Mesendoderm (in vitro differentiated cells): Measurements from ENCODE around the gene RNF150.
A peak's percentile ranks its signal among the peaks of the same experiment; 100 is the strongest.

Source experiments
- DNase-seq: peaks from one replicate; pipeline ENCODE4 v3.0.0; 2013
- H2AK5ac ChIP-seq: 2 replicates; pipeline ENCODE4 v1.6.1; 2013; ENCODE audit warnings: low read length, inconsistent platforms
- H2BK120ac ChIP-seq: 2 replicates; pipeline ENCODE4 v1.6.1; 2013; ENCODE audit warnings: low read depth, mild to moderate bottlenecking, low read length, moderate library complexity, mixed read lengths
- H2BK15ac ChIP-seq: replicated peaks from 2 replicates; pipeline ENCODE4 v1.6.1; 2013; ENCODE audit warnings: low read depth, mild to moderate bottlenecking, moderate library complexity
- H2BK5ac ChIP-seq: 2 replicates; pipeline ENCODE4 v1.6.1; 2013; ENCODE audit warnings: low read length, inconsistent platforms
- H3K18ac ChIP-seq: 2 replicates; pipeline ENCODE4 v1.6.1; 2013; ENCODE audit warnings: mild to moderate bottlenecking, low read length, mixed read lengths
- H3K23ac ChIP-seq: one replicate; pipeline ENCODE4 v1.6.1; 2013; ENCODE audit warnings: low read length
- H3K27ac ChIP-seq: 2 replicates; pipeline ENCODE4 v1.5.1; 2013; ENCODE audit warnings: low read depth, mild to moderate bottlenecking, inconsistent platforms, low read length, moderate library complexity
- H3K27me3 ChIP-seq: 2 replicates; pipeline ENCODE4 v1.6.1; 2013; ENCODE audit warnings: low read length, control low read depth, mild to moderate bottlenecking, inconsistent platforms; ENCODE audit not compliant: insufficient read depth, poor library complexity
- H3K36me3 ChIP-seq: 2 replicates; pipeline ENCODE4 v1.6.1; 2013; ENCODE audit warnings: low read length, inconsistent platforms; ENCODE audit not compliant: control insufficient read depth, insufficient read depth
- H3K4ac ChIP-seq: one replicate; pipeline ENCODE4 v1.6.1; 2013; ENCODE audit warnings: low read depth, mild to moderate bottlenecking, low read length, moderate library complexity
- H3K4me1 ChIP-seq: 2 replicates; pipeline ENCODE4 v1.6.1; 2013; ENCODE audit warnings: low read depth, low read length, inconsistent platforms; ENCODE audit not compliant: control insufficient read depth
- H3K4me2 ChIP-seq: 2 replicates; pipeline ENCODE4 v1.6.1; 2013; ENCODE audit warnings: low read length
- H3K4me3 ChIP-seq: 2 replicates; pipeline ENCODE4 v1.5.1; 2013; ENCODE audit warnings: mild to moderate bottlenecking, low read length
- H3K56ac ChIP-seq: one replicate; pipeline ENCODE4 v1.6.1; 2013; ENCODE audit warnings: low read length
- H3K79me1 ChIP-seq: 2 replicates; pipeline ENCODE4 v1.6.1; 2013; ENCODE audit warnings: low read length, inconsistent platforms
- H3K79me2 ChIP-seq: 2 replicates; pipeline ENCODE4 v1.6.1; 2013; ENCODE audit warnings: mild to moderate bottlenecking, low read length; ENCODE audit not compliant: control insufficient read depth, insufficient read depth
- H3K9ac ChIP-seq: 2 replicates; pipeline ENCODE4 v1.6.1; 2013; ENCODE audit warnings: low read length, inconsistent platforms
- H4K5ac ChIP-seq: one replicate; pipeline ENCODE4 v1.6.1; 2013; ENCODE audit warnings: low read length
- H4K8ac ChIP-seq: one replicate; pipeline ENCODE4 v1.6.1; 2013; ENCODE audit warnings: low read depth, mild to moderate bottlenecking, control low read depth, low read length, moderate library complexity
- WGBS: extraction: QIAGEN DNeasy Blood & Tissue Kit; methylation state at CpG from one replicate; pipeline ENCODE4 v1.1.7; 2013; ENCODE audit warnings: low lambda C conversion rate, missing lambda C conversion rate; ENCODE audit not compliant: insufficient coverage; ENCODE audit errors: extremely low coverage; 5-methylcytosine and 5-hydroxymethylcytosine counted together

RNF150 gene

GRCh38 chr4:140866492-140867005 is 266.7 kb downstream of the RNF150 start:
- no peak overlapping the region for H2BK15ac ChIP-seq
- H3K79me1 ChIP-seq: no peaks in the 10 kb centered on the region
- H3K56ac ChIP-seq: no peak overlapping the region
- H2AK5ac ChIP-seq: no peak overlapping the region
- H4K5ac ChIP-seq: no peak overlapping the region
- no peak for DNase-seq
- no peak overlapping the region for H3K27ac ChIP-seq
- H3K4ac ChIP-seq: peak overlapping the region; percentile 70
- no peaks in the 10 kb centered on the region for H3K36me3 ChIP-seq
- H3K23ac ChIP-seq: no peak overlapping the region
- no peak overlapping the region for H3K9ac ChIP-seq
- no peak overlapping the region for H3K4me2 ChIP-seq
- no peak overlapping the region for H2BK5ac ChIP-seq
- WGBS: no CpG with 5 or more reads among the region's 5 CpGs
- peak overlapping the region; percentile 39 for H3K18ac ChIP-seq
- no peak overlapping the region for H4K8ac ChIP-seq
- no peaks in the 10 kb centered on the region for H3K4me1 ChIP-seq
- H3K4me3 ChIP-seq: no peak overlapping the region
- H3K79me2 ChIP-seq: no peaks in the 10 kb centered on the region
- H3K27me3 ChIP-seq: no peaks in the 10 kb centered on the region
- H2BK120ac ChIP-seq: no peak overlapping the region

DNA sequence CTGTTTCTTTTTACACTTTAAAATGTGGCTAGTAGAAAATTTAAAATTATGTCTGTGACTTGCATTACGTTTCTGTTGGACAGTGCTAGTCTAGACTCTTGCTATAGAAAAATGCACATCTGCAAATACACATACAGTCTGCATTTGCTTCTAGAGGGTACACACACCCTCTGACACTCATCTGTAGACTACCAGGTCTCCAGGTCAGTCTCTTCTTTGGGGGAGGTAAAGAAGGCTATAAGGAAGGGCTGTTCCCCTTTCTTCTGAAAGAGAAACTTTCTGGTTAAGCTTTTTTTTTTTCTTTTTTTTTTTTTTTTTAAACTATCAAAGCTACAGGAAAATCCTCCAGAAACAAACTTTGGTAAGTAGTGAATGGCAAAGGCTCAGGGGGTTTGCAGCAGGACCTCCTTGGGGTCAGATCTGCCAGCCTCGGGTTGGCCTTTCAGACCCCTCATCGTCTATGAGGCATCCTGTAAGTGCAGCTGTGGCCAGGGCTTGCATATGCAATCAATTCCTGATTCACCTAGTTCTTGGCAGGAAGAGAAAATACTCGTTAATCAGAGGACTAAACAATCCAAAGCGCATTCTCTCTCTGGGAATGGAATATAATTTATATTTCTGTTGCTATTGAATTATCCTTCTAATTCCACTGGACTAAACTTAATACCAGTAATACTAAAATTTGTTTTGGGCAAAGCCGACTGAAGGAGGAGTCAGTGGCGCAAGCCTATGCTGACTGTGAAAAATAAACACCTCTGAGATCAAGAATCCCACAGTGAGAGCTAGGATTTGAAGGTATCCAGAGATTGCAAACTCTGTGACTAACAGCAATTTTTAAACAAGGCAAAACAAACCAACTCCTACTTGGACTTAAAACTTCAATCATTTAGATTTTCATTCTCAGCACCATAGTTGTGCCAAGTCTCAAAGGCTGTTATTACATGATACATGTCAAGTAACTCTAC is 267.7 kb downstream of the RNF150 start:
- Histone ChIP-seq H3K9ac (no peak overlapping the region), H4K5ac (no peak overlapping the region), H3K27me3 (no peaks in the 10 kb centered on the region)

GRCh38 chr4:140863197-140863596 is 270.1 kb downstream of the RNF150 start:
- H4K5ac ChIP-seq: no peak overlapping the region
- no peak overlapping the region for H2BK120ac ChIP-seq
- no peak overlapping the region for H3K56ac ChIP-seq
- H3K36me3 ChIP-seq: no peaks in the 10 kb centered on the region
- H2BK15ac ChIP-seq: no peak overlapping the region
- H3K4ac ChIP-seq: no peak overlapping the region
- H3K4me2 ChIP-seq: no peak overlapping the region
- H2BK5ac ChIP-seq: no peak overlapping the region
- no peaks in the 10 kb centered on the region for H3K79me1 ChIP-seq
- H3K27ac ChIP-seq: no peak overlapping the region
- H3K9ac ChIP-seq: no peak overlapping the region
- no peak overlapping the region for H4K8ac ChIP-seq
- no CpG with 5 or more reads among the region's 2 CpGs for WGBS
- no peaks in the 10 kb centered on the region for H3K79me2 ChIP-seq
- H3K27me3 ChIP-seq: no peaks in the 10 kb centered on the region
- H3K18ac ChIP-seq: no peak overlapping the region
- no peak overlapping the region for H2AK5ac ChIP-seq
- no peak overlapping the region for H3K23ac ChIP-seq
- H3K4me1 ChIP-seq: peaks cover 6% of the 10 kb centered on the region
- no peak overlapping the region for H3K4me3 ChIP-seq
- no peak for DNase-seq

More for the DNA sequence above, 267.7 kb downstream of the RNF150 start:
- Histone ChIP-seq H3K79me2 (no peaks in the 10 kb centered on the region), H3K4me3 (no peak overlapping the region), H2AK5ac (no peak overlapping the region), H3K36me3 (no peaks in the 10 kb centered on the region), H3K27ac (no peak overlapping the region), H3K79me1 (no peaks in the 10 kb centered on the region), H2BK5ac (no peak overlapping the region), H3K4me1 (no peaks in the 10 kb centered on the region), H3K23ac (no peak overlapping the region), H2BK120ac (no peak overlapping the region), H3K4me2 (no peak overlapping the region), H3K18ac (no peak overlapping the region), H3K56ac (no peak overlapping the region), H3K4ac (no peak overlapping the region), H2BK15ac (no peak overlapping the region), H4K8ac (no peak overlapping the region)
- WGBS: no CpG with 5 or more reads among the region's 7 CpGs
- DNase-seq: no peak

GRCh38 chr4:140862177-140862442 is 271.2 kb downstream of the RNF150 start:
- Histone ChIP-seq H2BK15ac (no peak overlapping the region), H3K56ac (no peak overlapping the region), H3K4me1 (peaks cover 6% of the 10 kb centered on the region), H3K9ac (no peak overlapping the region), H3K18ac (no peak overlapping the region), H4K5ac (no peak overlapping the region), H3K23ac (no peak overlapping the region), H3K27ac (no peak overlapping the region), H3K4ac (no peak overlapping the region), H3K79me1 (no peaks in the 10 kb centered on the region), H3K27me3 (no peaks in the 10 kb centered on the region), H2BK5ac (no peak overlapping the region), H3K36me3 (no peaks in the 10 kb centered on the region), H3K79me2 (no peaks in the 10 kb centered on the region), H3K4me2 (no peak overlapping the region), H4K8ac (no peak overlapping the region), H3K4me3 (no peak overlapping the region), H2BK120ac (no peak overlapping the region), H2AK5ac (no peak overlapping the region)
- WGBS: no CpG with 5 or more reads among the region's 4 CpGs
- DNase-seq: no peak

DNA sequence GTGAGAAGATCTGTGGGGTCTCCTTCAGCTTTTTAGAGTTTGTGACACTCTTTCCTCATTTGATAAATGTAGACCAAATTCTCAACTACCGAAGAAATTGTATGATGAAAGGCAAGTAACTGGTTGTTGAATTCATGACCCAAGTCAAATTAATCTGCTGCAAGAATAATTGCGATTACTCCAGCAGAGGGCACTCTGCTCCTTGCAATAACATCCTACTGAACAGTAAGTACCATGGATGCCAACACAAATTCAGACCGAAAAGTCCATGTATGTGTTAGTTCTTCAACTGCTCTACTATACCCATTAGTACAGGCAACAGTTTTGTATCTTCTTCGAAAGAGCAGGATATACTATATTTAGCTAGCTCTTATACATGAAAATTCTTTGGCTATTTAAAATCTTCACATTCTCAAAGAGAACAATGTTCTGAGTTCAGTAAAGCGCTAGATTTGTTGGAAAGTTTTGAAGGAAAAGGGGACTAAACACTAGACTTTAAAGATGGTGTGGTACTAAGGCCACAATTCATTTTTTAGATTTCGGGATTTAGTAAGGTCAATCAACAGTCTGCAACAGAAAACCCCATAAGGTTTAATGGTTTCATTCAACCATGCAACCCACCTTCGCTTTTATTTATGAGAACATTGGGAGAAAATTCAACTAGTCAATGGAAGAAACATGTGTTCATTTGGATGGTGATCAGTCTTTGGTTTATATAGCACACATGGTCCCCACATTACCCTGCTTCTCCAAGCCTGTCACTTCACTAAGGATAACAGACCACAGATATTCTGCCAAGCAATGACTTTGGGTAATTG is 271.7 kb downstream of the RNF150 start:
- DNase-seq: peak; percentile 81
- H3K36me3 ChIP-seq: no peaks in the 10 kb centered on the region
- no peak overlapping the region for H3K56ac ChIP-seq
- no peak overlapping the region for H3K9ac ChIP-seq
- no peak overlapping the region for H3K23ac ChIP-seq
- H4K8ac ChIP-seq: no peak overlapping the region
- H3K4me3 ChIP-seq: no peak overlapping the region
- H3K79me2 ChIP-seq: no peaks in the 10 kb centered on the region
- no peak overlapping the region for H2AK5ac ChIP-seq
- H2BK15ac ChIP-seq: no peak overlapping the region
- H3K79me1 ChIP-seq: no peaks in the 10 kb centered on the region
- H3K18ac ChIP-seq: no peak overlapping the region
- no peak overlapping the region for H3K4ac ChIP-seq
- H3K27ac ChIP-seq: no peak overlapping the region
- H2BK5ac ChIP-seq: no peak overlapping the region
- no CpG with 5 or more reads among the region's 7 CpGs for WGBS
- H3K4me2 ChIP-seq: no peak overlapping the region
- no peak overlapping the region for H2BK120ac ChIP-seq
- no peaks in the 10 kb centered on the region for H3K27me3 ChIP-seq
- no peak overlapping the region for H4K5ac ChIP-seq
- H3K4me1 ChIP-seq: peaks cover 9% of the 10 kb centered on the region
